Activated B cell treated with CpG ODN at 0.5 μM for 24 hours (primary cell): ENCODE results near the gene RTN4R. TPM values are rescaled to one million over a fixed set of nuclear protein-coding genes. Genes with fewer than 3 reads are reported as not detected.

Source experiments
- ATAC-seq: fragments of 200-7000 bp; cut with Tn5 transposase; one replicate; pipeline ENCODE4 v1.10.0; 2021; ENCODE audit warnings: low read depth, mild to moderate bottlenecking, moderate library complexity
- CTCF ChIA-PET: fragments of 350-600 bp; sonication (Branson Sonifier 250); formaldehyde crosslinking; loops from one replicate; lab custom pipeline; 2021; ENCODE audit warnings: antibody characterized with exemption; lab: Charles Lee
- POLR2A ChIA-PET: fragments of 350-600 bp; sonication (Branson Sonifier 250); formaldehyde crosslinking; loops from one replicate; lab custom pipeline; 2021; ENCODE audit warnings: antibody characterized with exemption; lab: Charles Lee
- DNase-seq: peaks from one replicate; pipeline ENCODE4 v3.0.0; 2022
- H3K27ac Mint-ChIP-seq: one replicate; pipeline ENCODE4 v1.8.0; 2020; ENCODE audit warnings: mixed read lengths
- H3K27me3 Mint-ChIP-seq: one replicate; pipeline ENCODE4 v1.8.0; 2021; ENCODE audit warnings: mixed read lengths
- H3K36me3 Mint-ChIP-seq: one replicate; pipeline ENCODE4 v1.8.0; 2021; ENCODE audit warnings: low read depth, mixed read lengths
- H3K4me1 Mint-ChIP-seq: one replicate; pipeline ENCODE4 v1.8.0; 2021; ENCODE audit warnings: mixed read lengths
- H3K4me3 Mint-ChIP-seq: one replicate; pipeline ENCODE4 v1.8.0; 2020; ENCODE audit warnings: mild to moderate bottlenecking, mixed read lengths
- H3K9me3 Mint-ChIP-seq: one replicate; pipeline ENCODE4 v1.8.0; 2020; ENCODE audit warnings: mixed read lengths
- CTCF ChIP-seq: fragments of 200-600 bp; IDR thresholded peaks from one replicate; pipeline ENCODE4 v1.8.0; 2022; ENCODE audit warnings: antibody characterized with exemption, mild to moderate bottlenecking
- intact Hi-C: fragments of 100-400 bp; cut with micrococcal nuclease; formaldehyde crosslinking; loops from one replicate; pipeline ENCODE4 v1.15.1; 2024
- total RNA-seq: library from RNA; stranded (reverse); gene quantifications from 2 replicates; pipeline ENCODE4 v1.2.3, GENCODE V29; 2022

RTN4R gene
- total RNA-seq, 1 donor from 2014 or later = not detected

- ATAC-seq (no peak), DNase-seq (no peak)
- H3K27me3 Mint-ChIP-seq = no peaks in the 10 kb centered on the region
- no peaks in the 10 kb centered on the region for H3K9me3 Mint-ChIP-seq
- CTCF ChIA-PET = no interaction called here
- no peak for TF ChIP-seq CTCF
- POLR2A ChIA-PET = no interaction called here
- H3K27ac Mint-ChIP-seq = no peak overlapping the region
- H3K4me1 Mint-ChIP-seq = no peaks in the 10 kb centered on the region
- H3K4me3 Mint-ChIP-seq = no peak overlapping the region
- intact Hi-C loops = no loop called here
- no peaks in the 10 kb centered on the region for H3K36me3 Mint-ChIP-seq
Observed at GRCh38 chr22:20230777-20231420, 37.2 kb downstream of the RTN4R start.

GRCh38 chr22:20229916-20230775 lies 38.0 kb downstream of the RTN4R start:
- no peak overlapping the region for H3K4me3 Mint-ChIP-seq
- POLR2A ChIA-PET = no interaction called here
- ATAC-seq (no peak), DNase-seq (no peak)
- no peak for TF ChIP-seq CTCF
- H3K4me1 Mint-ChIP-seq = no peaks in the 10 kb centered on the region
- no peak overlapping the region for H3K27ac Mint-ChIP-seq
- CTCF ChIA-PET = no interaction called here
- H3K36me3 Mint-ChIP-seq = no peaks in the 10 kb centered on the region
- no peaks in the 10 kb centered on the region for H3K9me3 Mint-ChIP-seq
- intact Hi-C loops = no loop called here
- H3K27me3 Mint-ChIP-seq = no peaks in the 10 kb centered on the region

GRCh38 chr22:20228939-20229272 lies 39.2 kb downstream of the RTN4R start:
- ATAC-seq (no peak), DNase-seq (no peak)
- Mint-ChIP-seq H3K9me3 (no peaks in the 10 kb centered on the region), H3K27ac (no peak overlapping the region), H3K36me3 (no peaks in the 10 kb centered on the region), H3K4me1 (no peaks in the 10 kb centered on the region), H3K4me3 (no peak overlapping the region), H3K27me3 (no peaks in the 10 kb centered on the region)
- TF ChIP-seq CTCF = no peak
- intact Hi-C loops = no loop called here
- ChIA-PET CTCF (no interaction called here), POLR2A (no interaction called here)

- no peaks in the 10 kb centered on the region for H3K9me3 Mint-ChIP-seq
- no peak overlapping the region for H3K4me3 Mint-ChIP-seq
- ChIA-PET POLR2A (no interaction called here), CTCF (no interaction called here)
- DNase-seq (no peak), ATAC-seq (no peak)
- H3K27me3 Mint-ChIP-seq = no peaks in the 10 kb centered on the region
- intact Hi-C loops = no loop called here
- no peak for TF ChIP-seq CTCF
- no peaks in the 10 kb centered on the region for H3K4me1 Mint-ChIP-seq
- H3K27ac Mint-ChIP-seq = no peak overlapping the region
- no peaks in the 10 kb centered on the region for H3K36me3 Mint-ChIP-seq
Observed at GRCh38 chr22:20228055-20228938, 39.8 kb downstream of the RTN4R start.

- ATAC-seq (no peak), DNase-seq (no peak)
- Mint-ChIP-seq H3K36me3 (no peaks in the 10 kb centered on the region), H3K27ac (no peak overlapping the region), H3K27me3 (no peaks in the 10 kb centered on the region), H3K9me3 (no peaks in the 10 kb centered on the region), H3K4me1 (no peaks in the 10 kb centered on the region), H3K4me3 (no peak overlapping the region)
- intact Hi-C loops = no loop called here
- TF ChIP-seq CTCF = no peak
- CTCF ChIA-PET = no interaction called here
- POLR2A ChIA-PET = no interaction called here
Observed at GRCh38 chr22:20227363-20227762, 40.8 kb downstream of the RTN4R start.
